GM21447 (cell line): Measurements from ENCODE around the gene RBBP4.
"Not testable (repeated sequence)": the region's sequence is repeated elsewhere in the genome, so short reads cannot be mapped to it uniquely, and the experiment has no call there.

Experiments
- ATAC-seq: cut with Tn5 transposase; IDR thresholded peaks from one replicate; pipeline ENCODE4 v1.9.1; 2021; ENCODE audit not compliant: unreplicated experiment

Gene RBBP4

GRCh38 chr1:32636914-32637645, 13.9 kb upstream of the RBBP4 start:
- ATAC-seq = no peak

GRCh38 chr1:32639489-32640075, 11.4 kb upstream of the RBBP4 start:
- ATAC-seq = no peak

GRCh38 chr1:32642292-32642827, 8.6 kb upstream of the RBBP4 start:
- not testable (repeated sequence) for ATAC-seq

- no peak for ATAC-seq
These were observed 6.6 kb upstream of the RBBP4 start for GRCh38 chr1:32644426-32644825.

- no peak for ATAC-seq
These were observed 3.5 kb upstream of the RBBP4 start for GRCh38 chr1:32647308-32648134.

- ATAC-seq = peak; percentile 65
These were observed 708 bp upstream of the RBBP4 start, which contains the start of gene ZBTB8OS for GRCh38 chr1:32650248-32650751. Gene ZBTB8OS, minus strand, starts transcription at chr1:32650550. Its CDS starts 21 bp downstream, at chr1:32650529.

GRCh38 chr1:32651461-32652073, 559 bp downstream of the RBBP4 start:
- ATAC-seq = no peak

GRCh38 chr1:32652244-32652962, 1.4 kb downstream of the RBBP4 start:
- ATAC-seq = no peak

- no peak for ATAC-seq
These were observed 8.6 kb downstream of the RBBP4 start for GRCh38 chr1:32659581-32659980.

GRCh38 chr1:32665915-32666314, 14.9 kb downstream of the RBBP4 start:
- no peak for ATAC-seq

- no peak for ATAC-seq
These were observed 16.0 kb downstream of the RBBP4 start for GRCh38 chr1:32666901-32667566.

- ATAC-seq = not testable (repeated sequence)
These were observed 17.7 kb downstream of the RBBP4 start for GRCh38 chr1:32668716-32669115.

GRCh38 chr1:32676945-32677344, 25.9 kb downstream of the RBBP4 start:
- ATAC-seq = no peak

GRCh38 chr1:32679993-32680392, 29.0 kb downstream of the RBBP4 start:
- ATAC-seq = not testable (repeated sequence)

GRCh38 chr1:32680642-32681041, 29.6 kb downstream of the RBBP4 start:
- no peak for ATAC-seq

- no peak for ATAC-seq
These were observed 30.5 kb downstream of the RBBP4 start for GRCh38 chr1:32681509-32681908.

- ATAC-seq = no peak
These were observed 31.0 kb downstream of the RBBP4 start for GRCh38 chr1:32681999-32682398.

- ATAC-seq = no peak
These were observed 32.4 kb downstream of the RBBP4 start for GRCh38 chr1:32683397-32683796.

GRCh38 chr1:32684167-32684811, 33.3 kb downstream of the RBBP4 start:
- no peak for ATAC-seq
